Right hindlimb (tissue), 1 donor: ENCODE measurements around the gene HOPX.
"Not testable (repeated sequence)": the region's sequence is repeated elsewhere in the genome, so short reads cannot be mapped to it uniquely, and the experiment has no call there.

ENCODE experiments used
- DNase-seq: peaks from one replicate; pipeline ENCODE4 v3.0.0-alpha.2; 2018

HOPX gene

GRCh38 chr4:56681158-56681852 is at the start of gene HOPX:
HOPX (minus strand) TSS chr4:56681296; CDS start chr4:56657816, 23,480 bp downstream.
- no peak for DNase-seq

GRCh38 chr4:56730097-56730496 is 49.0 kb upstream of the HOPX start:
- no peak for DNase-seq

GRCh38 chr4:56728512-56728911 is 47.4 kb upstream of the HOPX start:
- DNase-seq: no peak

- DNase-seq: no peak
Measured at GRCh38 chr4:56727150-56727549, 46.1 kb upstream of the HOPX start.

GRCh38 chr4:56726593-56726992 is 45.5 kb upstream of the HOPX start:
- not testable (repeated sequence) for DNase-seq

GRCh38 chr4:56723659-56724230 is 42.6 kb upstream of the HOPX start:
- DNase-seq: no peak

- DNase-seq: no peak
Measured at GRCh38 chr4:56723201-56723605, 42.1 kb upstream of the HOPX start.

GRCh38 chr4:56708146-56708545 is 27.1 kb upstream of the HOPX start:
- no peak for DNase-seq

GRCh38 chr4:56705966-56706365 is 24.9 kb upstream of the HOPX start:
- DNase-seq: no peak

GRCh38 chr4:56705334-56705733 is 24.2 kb upstream of the HOPX start:
- DNase-seq: no peak

GRCh38 chr4:56704089-56704871 is 23.2 kb upstream of the HOPX start:
- DNase-seq: peak; percentile 48

- peak; percentile 45 for DNase-seq
Measured at GRCh38 chr4:56703378-56703777, 22.3 kb upstream of the HOPX start.

- no peak for DNase-seq
Measured at GRCh38 chr4:56701644-56702043, 20.5 kb upstream of the HOPX start.

GRCh38 chr4:56701161-56701480 is 20.0 kb upstream of the HOPX start:
- no peak for DNase-seq

- no peak for DNase-seq
Measured at GRCh38 chr4:56699537-56700105, 18.5 kb upstream of the HOPX start.

- no peak for DNase-seq
Measured at GRCh38 chr4:56698329-56698728, 17.2 kb upstream of the HOPX start.

- no peak for DNase-seq
Measured at GRCh38 chr4:56696056-56696455, 15.0 kb upstream of the HOPX start.

- DNase-seq: not testable (repeated sequence)
Measured at GRCh38 chr4:56693476-56693875, 12.4 kb upstream of the HOPX start.

- DNase-seq: no peak
Measured at GRCh38 chr4:56692576-56692975, 11.5 kb upstream of the HOPX start.

- DNase-seq: no peak
Measured at GRCh38 chr4:56691425-56691824, 10.3 kb upstream of the HOPX start.

- DNase-seq: no peak
Measured at GRCh38 chr4:56690393-56690792, 9.3 kb upstream of the HOPX start.

GRCh38 chr4:56689201-56689969 is 8.3 kb upstream of the HOPX start:
- no peak for DNase-seq

GRCh38 chr4:56688094-56688647 is 7.1 kb upstream of the HOPX start:
- DNase-seq: no peak
